ENCODE measurements around the gene PIN1. TPM values are rescaled to one million over a fixed set of nuclear protein-coding genes. Genes with fewer than 3 reads are reported as not detected.

The PIN1 gene
- total RNA-seq, 1 donor from 2014 or later: 109 TPM

DNA sequence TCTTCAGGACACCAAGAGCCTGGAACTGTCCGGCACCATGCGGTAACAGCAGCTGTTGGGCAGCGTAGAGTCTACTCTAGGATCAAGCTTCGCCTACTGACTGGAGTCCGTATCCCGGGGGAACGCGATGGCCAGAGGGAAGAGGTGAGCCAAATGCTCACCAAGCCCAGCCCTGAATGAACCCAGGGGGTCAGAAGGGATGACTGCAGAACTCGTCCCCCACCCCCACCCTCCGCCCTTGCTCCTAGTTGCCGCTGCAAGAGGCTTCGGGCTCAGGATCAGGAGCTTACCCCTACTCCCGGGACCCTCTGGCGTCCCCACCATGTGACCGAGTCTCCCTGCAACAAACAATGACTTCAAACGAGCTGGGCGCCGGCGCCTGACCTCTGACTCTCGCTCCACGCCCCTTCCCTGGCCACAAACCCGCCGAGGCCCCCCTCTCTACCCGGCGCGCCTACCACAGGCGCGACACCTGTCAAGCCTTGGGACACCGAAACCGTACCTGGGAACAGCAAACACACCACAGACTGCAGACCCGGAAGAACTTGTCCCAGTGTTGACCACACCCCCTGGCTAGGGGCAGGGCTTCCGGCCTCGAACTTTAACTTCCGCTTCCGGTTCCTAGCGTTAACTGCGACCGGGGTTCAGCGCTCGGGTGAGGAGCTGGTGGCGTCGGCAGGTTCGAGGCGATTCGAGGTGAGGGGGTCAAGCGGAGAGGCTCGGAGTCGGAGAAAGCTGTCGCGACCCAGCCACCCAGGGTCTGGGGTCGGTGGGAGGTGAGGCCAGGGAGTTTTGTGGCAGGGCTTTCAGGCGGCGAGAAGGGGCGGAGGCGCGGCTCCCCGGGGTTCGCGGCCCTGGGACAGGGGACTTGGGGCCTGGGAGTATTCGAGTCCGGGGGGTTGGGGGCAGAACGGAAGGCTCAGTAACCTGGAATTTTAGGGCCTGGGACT, 7.6 kb upstream of the PIN1 start, which contains the start of gene UBL5:
Gene UBL5 (plus strand): TSS at position 630 of the 950 bp plus-strand sequence. CDS start 420 bp downstream, outside the sequence.
- FAIRE-seq: no peak
- H3K27ac ChIP-seq (ENCODE audit: low read depth, low read length): peak within 1 kb of the TSS; percentile 59
- H3K36me3 ChIP-seq (ENCODE audit: insufficient read depth, low read length): peaks cover 6% of the 10 kb centered on the region
- peak within 1 kb of the TSS; percentile 100 for H3K4me3 Mint-ChIP-seq (ENCODE audit: unreplicated experiment)
- TF ChIP-seq, protein P1, sequence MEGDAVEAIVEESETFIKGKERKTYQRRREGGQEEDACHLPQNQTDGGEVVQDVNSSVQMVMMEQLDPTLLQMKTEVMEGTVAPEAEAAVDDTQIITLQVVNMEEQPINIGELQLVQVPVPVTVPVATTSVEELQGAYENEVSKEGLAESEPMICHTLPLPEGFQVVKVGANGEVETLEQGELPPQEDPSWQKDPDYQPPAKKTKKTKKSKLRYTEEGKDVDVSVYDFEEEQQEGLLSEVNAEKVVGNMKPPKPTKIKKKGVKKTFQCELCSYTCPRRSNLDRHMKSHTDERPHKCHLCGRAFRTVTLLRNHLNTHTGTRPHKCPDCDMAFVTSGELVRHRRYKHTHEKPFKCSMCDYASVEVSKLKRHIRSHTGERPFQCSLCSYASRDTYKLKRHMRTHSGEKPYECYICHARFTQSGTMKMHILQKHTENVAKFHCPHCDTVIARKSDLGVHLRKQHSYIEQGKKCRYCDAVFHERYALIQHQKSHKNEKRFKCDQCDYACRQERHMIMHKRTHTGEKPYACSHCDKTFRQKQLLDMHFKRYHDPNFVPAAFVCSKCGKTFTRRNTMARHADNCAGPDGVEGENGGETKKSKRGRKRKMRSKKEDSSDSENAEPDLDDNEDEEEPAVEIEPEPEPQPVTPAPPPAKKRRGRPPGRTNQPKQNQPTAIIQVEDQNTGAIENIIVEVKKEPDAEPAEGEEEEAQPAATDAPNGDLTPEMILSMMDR (IDR thresholded peaks at IDR 0.05; ENCODE audit: insufficient read depth, low read depth, low read length): no peak
- no peak for TF ChIP-seq EZH2 (IDR thresholded peaks at IDR 0.05; ENCODE audit: insufficient read depth, low read length)
- H3K4me1 Mint-ChIP-seq (ENCODE audit: low read depth, unreplicated experiment): peaks cover 16% of the 10 kb centered on the region
- no peaks in the 10 kb centered on the region for H3K27me3 ChIP-seq (ENCODE audit: insufficient read depth, low read length)
- DNase-seq (ENCODE audit: low read depth): peak; percentile 62
- peak within 1 kb of the TSS; percentile 99 for H3K4me2 ChIP-seq (ENCODE audit: low read length)
- peaks cover 31% of the 10 kb centered on the region for H4K20me1 ChIP-seq (ENCODE audit: insufficient read depth, low read length)
- no peaks in the 10 kb centered on the region for H3K9me3 Mint-ChIP-seq (ENCODE audit: unreplicated experiment)
- H2AFZ ChIP-seq (ENCODE audit: low read depth, low read length): peak within 1 kb of the TSS; percentile 91
- H3K27ac Mint-ChIP-seq (ENCODE audit: unreplicated experiment): peak within 1 kb of the TSS; percentile 99
- H3K79me2 ChIP-seq (ENCODE audit: insufficient read depth, low read length): peaks cover 60% of the 10 kb centered on the region
- H3K36me3 Mint-ChIP-seq (ENCODE audit: low read depth, unreplicated experiment): peaks cover 10% of the 10 kb centered on the region
- no peaks in the 10 kb centered on the region for H3K27me3 Mint-ChIP-seq (ENCODE audit: low read depth, unreplicated experiment)
- peak within 1 kb of the TSS; percentile 78 for H3K4me3 ChIP-seq (ENCODE audit: insufficient read depth, low read depth, low read length)
- no peaks in the 10 kb centered on the region for H3K9me3 ChIP-seq (ENCODE audit: insufficient read depth, low read depth, low read length)
- H3K4me1 ChIP-seq (ENCODE audit: insufficient read depth, low read length): peaks cover 11% of the 10 kb centered on the region
- peak within 1 kb of the TSS; percentile 91 for H3K9ac ChIP-seq (ENCODE audit: low read length)

DNA sequence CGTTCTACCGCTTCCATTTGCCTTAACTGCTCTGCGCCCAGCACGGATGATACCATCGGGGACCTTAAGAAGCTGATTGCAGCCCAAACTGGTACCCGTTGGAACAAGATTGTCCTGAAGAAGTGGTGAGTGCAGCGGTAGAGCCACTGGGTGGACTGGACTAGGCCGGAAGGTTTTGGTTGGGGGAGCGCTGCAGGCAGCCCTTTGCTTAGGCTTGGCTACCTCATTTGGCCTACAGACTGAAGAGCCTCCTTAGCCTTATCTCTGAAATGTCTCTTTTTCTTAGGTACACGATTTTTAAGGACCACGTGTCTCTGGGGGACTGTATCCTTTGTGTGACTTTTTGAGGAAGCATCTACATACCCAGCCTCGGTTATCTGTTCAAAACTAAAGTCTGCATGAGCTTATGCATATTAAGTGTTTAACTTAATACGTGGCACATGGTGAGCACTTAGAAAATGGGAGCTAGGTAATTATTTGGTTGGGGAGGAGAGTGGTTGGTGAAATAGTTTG, 6.5 kb upstream of the PIN1 start:
- peak overlapping the region; percentile 78 for H3K4me3 ChIP-seq (ENCODE audit: insufficient read depth, low read depth, low read length)
- peak overlapping the region; percentile 100 for H3K4me3 Mint-ChIP-seq (ENCODE audit: unreplicated experiment)
- H3K4me1 Mint-ChIP-seq (ENCODE audit: low read depth, unreplicated experiment): peaks cover 16% of the 10 kb centered on the region
- H3K4me2 ChIP-seq (ENCODE audit: low read length): peak overlapping the region; percentile 99
- H3K9me3 Mint-ChIP-seq (ENCODE audit: unreplicated experiment): no peaks in the 10 kb centered on the region
- no peaks in the 10 kb centered on the region for H3K27me3 ChIP-seq (ENCODE audit: insufficient read depth, low read length)
- H3K79me2 ChIP-seq (ENCODE audit: insufficient read depth, low read length): peaks cover 60% of the 10 kb centered on the region
- peaks cover 6% of the 10 kb centered on the region for H3K36me3 ChIP-seq (ENCODE audit: insufficient read depth, low read length)
- peaks cover 11% of the 10 kb centered on the region for H3K4me1 ChIP-seq (ENCODE audit: insufficient read depth, low read length)
- H3K27ac Mint-ChIP-seq (ENCODE audit: unreplicated experiment): peak overlapping the region; percentile 99
- H3K9me3 ChIP-seq (ENCODE audit: insufficient read depth, low read depth, low read length): no peaks in the 10 kb centered on the region
- no peak for DNase-seq (ENCODE audit: low read depth)
- peaks cover 31% of the 10 kb centered on the region for H4K20me1 ChIP-seq (ENCODE audit: insufficient read depth, low read length)
- H3K27ac ChIP-seq (ENCODE audit: low read depth, low read length): peak overlapping the region; percentile 59
- TF ChIP-seq EZH2 (IDR thresholded peaks at IDR 0.05; ENCODE audit: insufficient read depth, low read length): no peak
- TF ChIP-seq, protein P1 (IDR thresholded peaks at IDR 0.05; ENCODE audit: insufficient read depth, low read depth, low read length): no peak
- no peak overlapping the region for H2AFZ ChIP-seq (ENCODE audit: low read depth, low read length)
- peaks cover 12% of the 10 kb centered on the region for H3K36me3 Mint-ChIP-seq (ENCODE audit: low read depth, unreplicated experiment)
- no peak for FAIRE-seq
- no peaks in the 10 kb centered on the region for H3K27me3 Mint-ChIP-seq (ENCODE audit: low read depth, unreplicated experiment)
- peak overlapping the region; percentile 91 for H3K9ac ChIP-seq (ENCODE audit: low read length)
